Prostate gland (tissue), 2 donors: ENCODE measurements around the gene FMNL3.

Source experiments
- POLR2A ChIP-seq: fragments of 450-650 bp; IDR thresholded peaks from one replicate; pipeline ENCODE4 v1.6.1; 2016; ENCODE audit warnings: antibody characterized with exemption, mild to moderate bottlenecking
- POLR2AphosphoS5 ChIP-seq: sonication (generic); formaldehyde crosslinking; IDR thresholded peaks from one replicate; pipeline ENCODE4 v1.6.1; 2017; ENCODE audit warnings: antibody characterized with exemption
- TF ChIP-seq, protein P1 (sequence below), 4 experiments: fragments of 200-600 bp in 2 of 4; fragments of 450-650 bp in 2 of 4; sonication (generic) in 2 of 4; IDR thresholded peaks; 1 replicate in 3 of 4; 2 replicates in 1 of 4; pipeline ENCODE4 v1.5.1; 2016 to 2019; ENCODE audit warnings: antibody characterized with exemption in 4 of 4, mild to moderate bottlenecking in 2 of 4, moderate library complexity in 2 of 4

DNA sequence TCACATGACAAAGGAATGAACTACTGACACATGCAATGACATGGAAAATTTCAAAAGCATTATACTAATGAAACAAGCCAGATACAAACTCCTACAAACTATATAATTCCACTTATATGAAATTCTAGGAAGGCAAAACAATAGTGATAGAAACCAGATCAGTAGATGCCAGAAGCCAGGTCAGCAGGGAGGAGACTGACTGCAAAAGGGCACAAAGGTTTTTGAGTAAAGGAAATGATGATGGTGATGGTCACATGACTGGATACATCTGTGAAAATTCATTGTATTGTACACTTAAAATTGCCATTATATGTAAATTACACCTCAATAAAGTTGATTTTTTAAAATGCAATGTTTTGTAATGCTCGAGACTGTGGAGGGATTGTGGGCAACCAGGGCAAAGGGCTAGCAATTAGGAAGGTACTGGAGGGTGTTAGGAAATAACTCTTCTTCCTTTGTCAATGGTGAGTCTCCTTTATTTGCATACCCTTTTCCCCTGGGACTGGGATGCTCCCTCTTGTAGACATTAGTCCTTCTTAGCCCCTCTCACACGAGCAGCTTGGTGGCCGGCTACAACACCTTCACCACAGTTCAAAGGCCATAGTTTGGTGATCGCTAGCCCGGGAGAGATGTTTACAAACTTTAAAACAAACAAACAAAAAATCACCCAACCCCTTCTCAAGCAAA is 90.5 kb downstream of the FMNL3 start:
- TF ChIP-seq, protein P1, sequence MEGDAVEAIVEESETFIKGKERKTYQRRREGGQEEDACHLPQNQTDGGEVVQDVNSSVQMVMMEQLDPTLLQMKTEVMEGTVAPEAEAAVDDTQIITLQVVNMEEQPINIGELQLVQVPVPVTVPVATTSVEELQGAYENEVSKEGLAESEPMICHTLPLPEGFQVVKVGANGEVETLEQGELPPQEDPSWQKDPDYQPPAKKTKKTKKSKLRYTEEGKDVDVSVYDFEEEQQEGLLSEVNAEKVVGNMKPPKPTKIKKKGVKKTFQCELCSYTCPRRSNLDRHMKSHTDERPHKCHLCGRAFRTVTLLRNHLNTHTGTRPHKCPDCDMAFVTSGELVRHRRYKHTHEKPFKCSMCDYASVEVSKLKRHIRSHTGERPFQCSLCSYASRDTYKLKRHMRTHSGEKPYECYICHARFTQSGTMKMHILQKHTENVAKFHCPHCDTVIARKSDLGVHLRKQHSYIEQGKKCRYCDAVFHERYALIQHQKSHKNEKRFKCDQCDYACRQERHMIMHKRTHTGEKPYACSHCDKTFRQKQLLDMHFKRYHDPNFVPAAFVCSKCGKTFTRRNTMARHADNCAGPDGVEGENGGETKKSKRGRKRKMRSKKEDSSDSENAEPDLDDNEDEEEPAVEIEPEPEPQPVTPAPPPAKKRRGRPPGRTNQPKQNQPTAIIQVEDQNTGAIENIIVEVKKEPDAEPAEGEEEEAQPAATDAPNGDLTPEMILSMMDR (IDR thresholded peaks at IDR 0.05): no peak
- TF ChIP-seq POLR2A: no peak
- no peak for TF ChIP-seq POLR2AphosphoS5
